Naive B cell (primary cell): Measurements from ENCODE around the gene MICALL2. TPM values are rescaled to one million over a fixed set of nuclear protein-coding genes. Genes with fewer than 3 reads are reported as not detected.
A peak's percentile ranks its signal among the peaks of the same experiment; 100 is the strongest.

Experiments
- ATAC-seq, 2 donors: fragments of 150-1000 bp; cut with Tn5 transposase; 2 replicates each; pipeline ENCODE4 v1.10.0; 2021; ENCODE audit warnings: low read depth in 2 of 2, mild to moderate bottlenecking in 2 of 2, moderate library complexity in 2 of 2
- DNase-seq: peaks from one replicate; pipeline ENCODE4 v3.0.0; 2022
- H3K27ac Mint-ChIP-seq, 6 donors: one replicate each; pipeline ENCODE4 v1.8.0; 2020 to 2022; ENCODE audit warnings: mild to moderate bottlenecking in 6 of 6, mixed read lengths in 6 of 6, moderate library complexity in 5 of 6, inconsistent platforms in 2 of 6
- H3K27me3 Mint-ChIP-seq, 3 donors: one replicate each; pipeline ENCODE4 v1.8.0; 2021 to 2022; ENCODE audit warnings: mixed read lengths in 3 of 3, mild to moderate bottlenecking in 1 of 3
- H3K36me3 Mint-ChIP-seq, 2 donors: one replicate each; pipeline ENCODE4 v1.8.0; 2020 to 2022; ENCODE audit warnings: mixed read lengths in 2 of 2, inconsistent platforms in 1 of 2, mild to moderate bottlenecking in 1 of 2
- H3K4me1 Mint-ChIP-seq, 3 donors: one replicate each; pipeline ENCODE4 v1.8.0; 2020 to 2022; ENCODE audit warnings: mixed read lengths in 3 of 3, inconsistent platforms in 1 of 3, mild to moderate bottlenecking in 1 of 3, moderate library complexity in 1 of 3
- H3K4me3 Mint-ChIP-seq, 8 donors: one replicate each; pipeline ENCODE4 v1.8.0; 2020 to 2022; ENCODE audit warnings: mild to moderate bottlenecking in 8 of 8, mixed read lengths in 8 of 8, moderate library complexity in 8 of 8, inconsistent platforms in 2 of 8
- H3K9me3 Mint-ChIP-seq, 7 donors: one replicate each; pipeline ENCODE4 v1.8.0; 2020 to 2022; ENCODE audit warnings: mixed read lengths in 7 of 7, mild to moderate bottlenecking in 5 of 7, inconsistent platforms in 2 of 7, moderate library complexity in 1 of 7
- polyA plus RNA-seq, 6 donors: library from polyadenylated mRNA; unstranded; fragments of 300-500 nt; fragmentation: Illumina TruSeq; gene quantifications; one replicate each; pipeline ENCODE4 v1.2.3, GENCODE V29; 2021; ENCODE audit warnings: low read depth in 6 of 6

MICALL2 gene
- polyA plus RNA-seq, 6 donors from 2014 or later: not detected

DNA sequence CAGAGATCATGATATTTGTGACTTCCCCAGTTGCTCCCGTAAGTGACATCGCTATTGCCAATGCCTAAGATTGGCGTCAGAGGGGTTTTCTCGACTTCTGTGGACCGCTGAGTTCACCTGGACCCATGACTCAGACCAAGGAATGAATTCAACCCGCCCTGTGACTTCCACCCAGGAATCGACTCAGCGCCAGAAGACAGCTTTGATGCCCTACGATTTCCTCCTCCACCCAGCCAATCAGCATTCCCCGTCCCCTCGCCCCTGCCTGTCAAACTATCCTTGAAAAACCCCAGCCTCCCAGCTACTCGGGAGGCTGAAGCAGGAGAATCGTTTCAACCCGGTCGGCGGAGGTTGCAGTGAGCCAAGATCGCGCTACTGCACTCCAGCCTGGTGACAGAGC lies 58.3 kb downstream of the MICALL2 start:
- peaks cover 4 to 31% (median 13%) of the 10 kb centered on the region in 7 donors for H3K9me3 Mint-ChIP-seq
- H3K36me3 Mint-ChIP-seq: peaks cover 4 to 26% of the 10 kb centered on the region in 2 donors
- peaks cover 46 to 76% (median 64%) of the 10 kb centered on the region in 3 donors for H3K27me3 Mint-ChIP-seq
- peak overlapping the region in 1 of 8 donors; percentile 16 for H3K4me3 Mint-ChIP-seq
- no peak for DNase-seq
- peaks cover 6 to 8% (median 6%) of the 10 kb centered on the region in 3 donors for H3K4me1 Mint-ChIP-seq
- no peak for ATAC-seq
- peak overlapping the region in 1 of 6 donors; percentile 65 for H3K27ac Mint-ChIP-seq

DNA sequence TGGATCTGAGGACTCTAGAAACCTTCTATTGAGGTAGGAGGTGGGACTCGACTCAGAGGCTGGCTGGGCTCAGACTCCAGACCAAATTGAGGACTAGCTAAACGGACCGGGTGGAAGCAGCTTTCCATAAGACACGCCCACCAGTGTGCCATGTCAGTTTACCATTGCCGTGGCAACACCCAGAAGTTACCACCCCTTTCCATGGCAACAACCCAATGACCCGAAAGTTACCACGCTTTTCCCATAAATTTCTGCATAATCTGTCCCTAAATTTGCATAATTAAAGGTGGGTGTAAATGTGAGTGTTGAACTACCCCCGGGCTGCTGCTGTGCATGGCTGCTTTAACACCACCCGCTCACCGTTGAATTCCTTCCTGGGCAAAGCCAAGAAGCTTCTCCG lies 58.9 kb downstream of the MICALL2 start:
- Mint-ChIP-seq H3K4me1 (peaks cover 6 to 8% (median 7%) of the 10 kb centered on the region in 3 donors), H3K9me3 (peaks cover 4 to 32% (median 13%) of the 10 kb centered on the region in 7 donors), H3K36me3 (peaks cover 4 to 26% of the 10 kb centered on the region in 2 donors), H3K27me3 (peaks cover 46 to 71% (median 58%) of the 10 kb centered on the region in 3 donors), H3K4me3 (no peak overlapping the region), H3K27ac (no peak overlapping the region)
- ATAC-seq: no peak
- DNase-seq: no peak

DNA sequence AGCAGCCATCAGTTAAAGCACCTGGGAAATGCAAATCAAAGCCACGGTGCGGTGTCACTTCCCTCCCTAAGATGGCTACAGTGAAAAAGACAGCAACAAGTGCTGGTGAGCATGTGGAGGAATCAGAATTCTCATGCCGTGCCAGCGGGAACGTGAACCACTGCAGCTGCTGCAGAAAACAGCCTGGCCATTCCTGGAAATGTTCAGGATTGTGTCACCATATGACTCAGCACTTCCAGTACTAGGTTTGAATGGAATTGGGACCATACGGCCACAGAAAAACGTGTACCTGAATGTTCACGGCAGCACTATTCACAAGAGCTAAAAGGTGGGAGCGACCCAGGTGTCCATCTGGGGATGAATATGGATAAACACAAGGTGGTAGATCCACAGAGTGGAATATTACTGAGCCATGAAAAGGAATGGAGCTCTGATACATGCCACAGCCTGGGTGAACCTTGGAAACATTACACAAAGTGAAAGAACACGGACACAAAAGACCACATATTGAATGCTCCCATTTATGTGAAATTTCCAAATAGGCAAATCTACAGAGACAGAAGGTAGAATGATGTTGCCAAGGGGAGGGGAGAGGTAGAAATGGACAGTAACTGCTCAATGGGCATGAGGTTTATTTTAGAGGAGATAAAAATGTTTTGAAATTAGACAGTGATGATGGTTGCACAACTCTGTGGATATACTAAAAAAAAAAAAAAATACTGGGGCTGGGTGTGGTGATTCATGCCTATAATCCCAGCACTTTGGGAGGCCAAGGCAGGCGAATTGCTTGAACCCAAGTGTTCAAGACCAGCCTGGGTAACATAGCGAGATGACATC lies 61.6 kb downstream of the MICALL2 start:
- Mint-ChIP-seq H3K4me3 (no peak overlapping the region), H3K36me3 (peaks cover 0 to 12% of the 10 kb centered on the region in 2 donors), H3K27me3 (peaks cover 34 to 54% (median 35%) of the 10 kb centered on the region in 3 donors), H3K4me1 (peaks cover 0 to 3% (median 0%) of the 10 kb centered on the region in 3 donors), H3K27ac (no peak overlapping the region), H3K9me3 (peaks cover 4 to 32% (median 15%) of the 10 kb centered on the region in 7 donors)
- ATAC-seq (no peak), DNase-seq (no peak)

DNA sequence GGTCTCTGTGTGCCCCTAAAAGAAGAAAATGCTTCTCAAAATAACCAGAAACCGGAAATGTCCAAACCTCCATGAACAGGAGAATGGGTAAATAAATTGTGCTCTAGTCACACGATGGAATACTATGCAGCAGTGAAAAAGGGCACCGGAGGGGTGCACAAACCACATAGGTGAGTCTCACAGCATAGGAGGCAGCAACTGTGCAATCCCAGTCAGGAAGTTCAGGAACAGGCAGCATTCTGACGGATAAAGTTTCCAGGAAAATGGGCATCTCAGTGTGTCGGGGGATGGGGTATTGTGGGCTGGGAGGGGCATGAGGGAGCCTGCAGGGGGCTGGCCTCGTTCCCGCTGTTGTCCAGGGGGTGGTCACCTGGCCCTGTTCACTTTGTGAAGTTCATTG lies 63.1 kb downstream of the MICALL2 start:
- Mint-ChIP-seq H3K4me1 (peaks cover 0 to 3% (median 0%) of the 10 kb centered on the region in 3 donors), H3K27me3 (peaks cover 28 to 54% (median 36%) of the 10 kb centered on the region in 3 donors), H3K27ac (no peak overlapping the region), H3K36me3 (peaks cover 3 to 16% of the 10 kb centered on the region in 2 donors), H3K9me3 (peaks cover 4 to 34% (median 22%) of the 10 kb centered on the region in 7 donors), H3K4me3 (no peak overlapping the region)
- DNase-seq: no peak
- no peak for ATAC-seq

DNA sequence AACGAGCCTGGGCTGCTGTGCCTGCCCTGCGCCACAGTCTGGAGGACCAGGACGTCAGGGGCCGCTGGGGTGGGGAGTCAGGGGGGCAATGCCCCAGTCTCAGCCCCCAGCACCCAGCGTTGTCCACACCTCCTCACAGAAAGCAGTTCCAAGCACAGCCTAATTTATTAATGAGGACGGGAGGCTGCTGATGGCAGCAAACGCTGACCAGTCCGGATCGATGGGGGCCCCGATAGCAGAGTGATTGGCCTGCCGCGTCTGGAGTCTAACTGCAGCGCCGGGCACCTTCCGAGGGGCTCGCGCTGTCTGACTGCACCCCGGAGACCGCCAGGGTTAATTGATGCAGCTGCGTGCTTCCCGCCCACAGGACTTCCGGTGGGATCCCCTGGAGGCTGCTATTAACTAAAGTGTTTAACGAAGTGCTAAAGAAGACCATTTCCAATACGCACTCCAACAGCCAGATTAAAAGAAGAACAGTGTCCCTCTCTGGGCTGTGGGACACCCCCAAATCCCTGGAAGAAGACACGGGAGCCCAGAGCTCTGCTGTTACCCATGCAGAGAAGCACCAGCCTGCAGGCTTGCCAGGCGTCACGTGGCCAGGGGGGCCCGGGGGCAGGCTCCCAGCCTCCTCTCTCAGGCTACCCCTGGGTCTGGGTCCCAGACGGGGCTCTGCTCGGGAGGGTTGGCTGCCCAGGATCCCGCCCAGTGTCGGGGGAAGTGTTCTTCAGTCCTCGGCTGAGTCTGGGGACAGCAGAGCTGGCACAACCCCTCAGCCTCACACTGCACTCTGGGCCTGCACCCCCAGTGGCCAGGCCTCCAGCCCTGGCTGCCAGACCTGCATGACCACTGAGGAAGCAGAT lies 63.8 kb downstream of the MICALL2 start:
- ATAC-seq: no peak
- Mint-ChIP-seq H3K36me3 (peaks cover 6 to 17% of the 10 kb centered on the region in 2 donors), H3K9me3 (peaks cover 4 to 37% (median 25%) of the 10 kb centered on the region in 7 donors), H3K27ac (no peak overlapping the region), H3K27me3 (peaks cover 23 to 50% (median 33%) of the 10 kb centered on the region in 3 donors), H3K4me3 (peak overlapping the region in 1 of 8 donors; percentile 12), H3K4me1 (peaks cover 0 to 3% (median 0%) of the 10 kb centered on the region in 3 donors)
- no peak for DNase-seq

DNA sequence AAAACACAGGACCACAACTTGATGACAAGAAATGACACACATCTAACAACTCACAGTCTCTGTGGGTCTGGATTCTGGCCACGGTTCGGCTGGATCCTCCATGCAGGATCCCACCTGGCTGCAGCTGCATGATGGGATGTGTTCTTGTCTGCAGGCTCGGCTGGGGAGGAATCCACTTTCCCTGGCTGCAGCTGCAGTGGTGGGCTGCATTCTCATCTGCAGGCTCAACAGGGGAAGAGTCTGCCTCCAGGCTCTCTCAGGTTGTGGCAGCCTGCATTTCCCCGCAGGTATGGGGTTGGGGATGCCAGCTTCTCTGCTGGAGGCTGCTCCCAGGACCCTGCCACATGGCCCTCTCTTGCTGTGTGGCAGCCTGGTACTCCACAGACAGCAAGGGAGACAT lies 64.9 kb downstream of the MICALL2 start:
- Mint-ChIP-seq H3K27ac (no peak overlapping the region), H3K4me1 (peaks cover 0 to 3% (median 0%) of the 10 kb centered on the region in 3 donors), H3K4me3 (no peak overlapping the region), H3K36me3 (peaks cover 6 to 17% of the 10 kb centered on the region in 2 donors), H3K27me3 (peaks cover 29 to 53% (median 33%) of the 10 kb centered on the region in 3 donors), H3K9me3 (peaks cover 4 to 39% (median 28%) of the 10 kb centered on the region in 7 donors)
- DNase-seq (no peak), ATAC-seq (no peak)

DNA sequence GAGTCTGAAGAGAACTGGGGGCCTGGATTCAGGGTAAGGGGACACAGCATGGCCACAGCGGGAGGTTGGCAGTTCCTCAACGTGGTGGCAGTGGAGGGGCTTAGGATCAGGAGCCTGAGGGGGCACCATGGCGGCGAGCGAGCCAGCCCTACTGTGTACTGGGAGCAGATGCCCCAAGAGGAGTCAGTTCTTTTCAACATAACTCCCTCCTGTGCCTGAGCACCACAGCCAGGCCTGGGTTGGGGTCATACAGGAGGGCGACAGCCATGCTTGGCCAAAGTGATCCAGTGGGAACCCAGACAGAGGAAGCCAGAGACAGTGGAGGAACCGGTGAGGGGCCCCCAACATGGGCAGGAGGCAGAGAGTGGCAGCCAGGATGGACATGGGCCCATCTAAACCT lies 65.8 kb downstream of the MICALL2 start:
- Mint-ChIP-seq H3K27me3 (peaks cover 26 to 53% (median 37%) of the 10 kb centered on the region in 3 donors), H3K27ac (no peak overlapping the region), H3K36me3 (peaks cover 6 to 17% of the 10 kb centered on the region in 2 donors), H3K4me1 (peaks cover 0 to 3% (median 0%) of the 10 kb centered on the region in 3 donors), H3K9me3 (peaks cover 4 to 39% (median 28%) of the 10 kb centered on the region in 7 donors), H3K4me3 (no peak overlapping the region)
- no peak for DNase-seq
- ATAC-seq: no peak

DNA sequence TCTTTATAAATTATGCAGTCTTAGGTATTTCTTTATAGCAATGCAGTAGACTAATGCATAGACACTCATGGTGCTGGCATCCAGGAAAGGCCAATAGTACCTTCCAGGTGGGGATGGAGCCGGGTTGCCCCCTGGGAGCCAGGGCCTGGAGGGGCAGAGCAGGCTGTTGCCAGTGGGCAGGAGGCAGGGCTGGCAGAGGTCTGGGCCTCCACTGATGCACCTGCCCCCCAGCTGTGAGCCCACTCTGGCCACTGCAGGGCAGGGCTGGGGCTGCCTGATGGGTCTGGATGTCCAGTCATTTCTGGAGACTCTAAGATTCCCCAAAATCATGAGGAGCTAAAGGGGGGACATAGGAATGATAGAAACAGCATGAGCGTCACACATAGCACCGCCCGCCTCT lies 66.7 kb downstream of the MICALL2 start:
- peaks cover 6 to 17% of the 10 kb centered on the region in 2 donors for H3K36me3 Mint-ChIP-seq
- peaks cover 21 to 50% (median 33%) of the 10 kb centered on the region in 3 donors for H3K27me3 Mint-ChIP-seq
- DNase-seq (no peak), ATAC-seq (no peak)
- no peak overlapping the region for H3K4me3 Mint-ChIP-seq
- H3K4me1 Mint-ChIP-seq: peaks cover 0 to 3% (median 0%) of the 10 kb centered on the region in 3 donors
- peaks cover 0 to 39% (median 28%) of the 10 kb centered on the region in 7 donors for H3K9me3 Mint-ChIP-seq
- H3K27ac Mint-ChIP-seq: no peak overlapping the region

DNA sequence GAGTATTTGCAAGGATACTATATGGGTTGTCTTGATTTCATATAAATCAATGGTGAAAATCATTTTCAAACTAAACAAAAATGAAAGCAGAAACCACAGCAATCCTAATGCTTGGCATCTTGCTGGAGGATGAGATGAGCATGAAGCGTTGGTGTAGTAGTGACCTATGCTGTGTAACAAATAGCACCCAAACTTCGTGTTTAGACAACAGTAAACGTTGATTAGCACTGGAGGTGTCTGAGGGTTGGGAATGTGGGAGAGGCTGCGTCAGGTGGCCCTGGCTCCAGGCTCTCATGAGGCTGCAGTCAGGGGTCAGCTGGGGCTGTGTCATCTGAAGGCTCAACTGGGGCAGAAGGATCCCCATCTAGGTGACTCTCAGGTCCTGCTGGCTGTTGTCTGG lies 67.8 kb downstream of the MICALL2 start:
- Mint-ChIP-seq H3K4me3 (no peak overlapping the region), H3K27ac (no peak overlapping the region), H3K36me3 (peaks cover 6 to 17% of the 10 kb centered on the region in 2 donors), H3K27me3 (peaks cover 21 to 60% (median 40%) of the 10 kb centered on the region in 3 donors), H3K4me1 (peaks cover 0 to 3% (median 2%) of the 10 kb centered on the region in 3 donors), H3K9me3 (peaks cover 0 to 39% (median 24%) of the 10 kb centered on the region in 7 donors)
- no peak for ATAC-seq
- DNase-seq: no peak

DNA sequence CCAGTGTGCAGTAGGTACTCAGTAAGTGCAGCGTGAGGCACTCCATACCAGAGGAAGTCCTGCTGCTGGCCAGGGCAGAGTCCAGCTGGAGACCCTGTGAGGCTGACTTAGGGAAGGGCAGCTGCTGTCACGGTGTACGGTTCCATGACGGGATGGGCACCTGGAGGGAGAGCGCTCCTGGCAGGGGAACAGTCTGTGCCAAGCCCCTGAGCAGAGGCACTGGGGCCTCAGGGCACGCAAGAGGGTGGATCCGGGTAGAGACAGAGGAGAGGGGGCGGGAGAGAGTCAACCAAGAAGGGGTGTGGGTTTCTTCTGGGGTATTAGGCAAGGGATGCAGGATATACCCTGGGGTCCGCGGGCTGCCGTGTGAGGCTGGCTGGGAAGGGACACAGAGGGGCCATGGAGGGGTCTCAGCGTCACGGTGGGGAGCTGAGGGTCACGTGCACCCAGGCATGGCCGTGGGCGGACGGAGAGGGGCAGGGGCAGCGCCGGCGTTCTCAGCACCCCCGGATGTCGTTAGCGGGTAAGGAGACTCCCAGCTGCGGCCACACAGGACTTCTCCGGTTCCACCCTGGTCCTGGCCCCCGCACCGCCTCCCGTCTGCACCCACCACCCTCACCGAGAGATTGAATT lies 70.5 kb downstream of the MICALL2 start:
- Mint-ChIP-seq H3K9me3 (peaks cover 8 to 28% (median 22%) of the 10 kb centered on the region in 7 donors), H3K4me1 (peaks cover 0 to 9% (median 0%) of the 10 kb centered on the region in 3 donors), H3K36me3 (peaks cover 11 to 29% of the 10 kb centered on the region in 2 donors), H3K27ac (no peak overlapping the region), H3K27me3 (peaks cover 25 to 74% (median 53%) of the 10 kb centered on the region in 3 donors), H3K4me3 (no peak overlapping the region)
- ATAC-seq: no peak
- DNase-seq: no peak

DNA sequence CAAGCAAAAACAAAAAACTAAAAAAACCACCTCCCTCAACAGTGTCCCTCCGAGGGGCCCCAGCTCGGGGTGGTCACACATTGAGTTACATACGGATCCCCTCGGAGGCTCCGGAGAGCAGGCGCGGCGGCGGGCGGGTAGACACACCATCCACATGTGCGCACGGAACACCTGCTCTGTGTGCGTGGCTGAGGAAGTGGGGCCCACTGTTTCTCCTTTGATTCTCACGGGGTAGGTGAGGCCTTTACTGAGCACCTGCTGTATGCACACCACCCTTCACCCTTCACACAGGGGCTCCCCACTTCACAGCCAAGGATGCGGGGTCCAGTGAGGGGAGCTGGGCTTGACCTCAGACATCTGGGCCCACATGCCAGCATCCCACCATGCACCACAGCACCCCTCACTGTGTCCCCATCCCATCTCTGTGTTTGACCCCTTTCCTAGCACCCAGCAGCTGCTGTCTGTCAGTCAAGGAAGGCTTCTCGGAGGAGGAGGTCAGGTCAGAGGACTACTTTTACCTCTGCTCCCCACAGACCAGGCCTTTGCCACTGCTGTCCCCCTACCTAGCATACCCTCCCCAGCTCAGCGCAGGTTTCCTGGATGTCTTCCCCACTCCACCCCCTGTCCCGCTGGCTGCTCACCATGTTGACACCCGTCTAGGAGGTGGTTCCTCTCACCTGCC lies 71.1 kb downstream of the MICALL2 start:
- ATAC-seq (no peak), DNase-seq (no peak)
- H3K27ac Mint-ChIP-seq: no peak overlapping the region
- peaks cover 8 to 25% (median 17%) of the 10 kb centered on the region in 7 donors for H3K9me3 Mint-ChIP-seq
- H3K4me1 Mint-ChIP-seq: peaks cover 0 to 9% (median 0%) of the 10 kb centered on the region in 3 donors
- H3K4me3 Mint-ChIP-seq: no peak overlapping the region
- H3K27me3 Mint-ChIP-seq: peaks cover 25 to 70% (median 53%) of the 10 kb centered on the region in 3 donors
- H3K36me3 Mint-ChIP-seq: peaks cover 11 to 29% of the 10 kb centered on the region in 2 donors

DNA sequence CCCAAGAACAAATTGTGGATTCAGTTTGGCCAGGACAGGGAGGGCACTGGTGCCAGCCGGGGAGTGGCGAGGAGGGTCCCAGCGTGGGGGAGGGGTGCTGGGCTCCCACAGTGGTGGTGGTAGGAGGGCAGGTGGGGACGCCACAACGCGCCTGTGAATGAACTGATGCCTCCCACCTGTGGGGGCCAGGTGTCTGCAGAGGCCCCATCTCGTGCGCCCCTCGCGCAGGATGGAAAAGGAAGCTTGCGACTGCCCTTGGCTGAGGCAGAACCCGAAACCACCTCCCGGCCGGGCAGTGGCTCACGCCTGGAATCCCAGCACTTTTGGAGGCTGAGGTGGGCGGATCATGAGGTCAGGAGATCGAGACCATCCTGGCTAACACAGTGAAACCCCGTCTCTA lies 72.0 kb downstream of the MICALL2 start:
- Mint-ChIP-seq H3K27me3 (peaks cover 23 to 61% (median 47%) of the 10 kb centered on the region in 3 donors), H3K27ac (no peak overlapping the region), H3K9me3 (peaks cover 8 to 26% (median 16%) of the 10 kb centered on the region in 7 donors), H3K4me3 (no peak overlapping the region), H3K36me3 (peaks cover 11 to 23% of the 10 kb centered on the region in 2 donors), H3K4me1 (peaks cover 0 to 9% (median 0%) of the 10 kb centered on the region in 3 donors)
- DNase-seq (no peak), ATAC-seq (no peak)
